ENCODE results near the gene TNRC6A.

The TNRC6A gene

GRCh38 chr16:24833352-24833751 lies 103.9 kb downstream of the TNRC6A start:
- DNase-seq (ENCODE audit: low spot score): no peak
- no peak for TF ChIP-seq CTCF (IDR thresholded peaks at IDR 0.05; ENCODE audit: borderline replicate concordance, control extremely low read depth, extremely low read depth, insufficient read depth, missing control alignments)
- in situ Hi-C loops (cut with MboI; ENCODE audit: low sequenced_read_pairs, unreplicated experiment): no loop called here

GRCh38 chr16:24834459-24835335 lies 105.2 kb downstream of the TNRC6A start:
- DNase-seq (ENCODE audit: low spot score): peak; percentile 56
- peak; percentile 51 for TF ChIP-seq CTCF (IDR thresholded peaks at IDR 0.05; ENCODE audit: borderline replicate concordance, control extremely low read depth, extremely low read depth, insufficient read depth, missing control alignments)
- in situ Hi-C loops (cut with MboI; ENCODE audit: low sequenced_read_pairs, unreplicated experiment): no loop called here

GRCh38 chr16:24836836-24837235 lies 107.4 kb downstream of the TNRC6A start:
- no peak for TF ChIP-seq CTCF (IDR thresholded peaks at IDR 0.05; ENCODE audit: borderline replicate concordance, control extremely low read depth, extremely low read depth, insufficient read depth, missing control alignments)
- in situ Hi-C loops (cut with MboI; ENCODE audit: low sequenced_read_pairs, unreplicated experiment): no loop called here
- DNase-seq (ENCODE audit: low spot score): no peak

- no peak for TF ChIP-seq CTCF (IDR thresholded peaks at IDR 0.05; ENCODE audit: borderline replicate concordance, control extremely low read depth, extremely low read depth, insufficient read depth, missing control alignments)
These were observed 108.5 kb downstream of the TNRC6A start for GRCh38 chr16:24837969-24838368.

GRCh38 chr16:24838554-24839266 lies 109.3 kb downstream of the TNRC6A start:
- DNase-seq (ENCODE audit: low spot score): no peak
- TF ChIP-seq CTCF (IDR thresholded peaks at IDR 0.05; ENCODE audit: borderline replicate concordance, control extremely low read depth, extremely low read depth, insufficient read depth, missing control alignments): no peak
- in situ Hi-C loops (cut with MboI; ENCODE audit: low sequenced_read_pairs, unreplicated experiment): no loop called here

More at GRCh38 chr16:24837969-24838368, 108.5 kb downstream of the TNRC6A start:
- in situ Hi-C loops (cut with MboI; ENCODE audit: low sequenced_read_pairs, unreplicated experiment): no loop called here
- DNase-seq (ENCODE audit: low spot score): no peak

- DNase-seq (ENCODE audit: low spot score): no peak
- TF ChIP-seq CTCF (IDR thresholded peaks at IDR 0.05; ENCODE audit: borderline replicate concordance, control extremely low read depth, extremely low read depth, insufficient read depth, missing control alignments): no peak
- in situ Hi-C loops (cut with MboI; ENCODE audit: low sequenced_read_pairs, unreplicated experiment): no loop called here
These were observed 110.0 kb downstream of the TNRC6A start for GRCh38 chr16:24839347-24839972.
